IMR-90 (cell line): ENCODE data around the gene PARD3. TPM values are rescaled to one million over a fixed set of nuclear protein-coding genes. Genes with fewer than 3 reads are reported as not detected.

ENCODE experiments used
- ATAC-seq: fragments of 200-7000 bp; cut with Tn5 transposase; 2 replicates; pipeline ENCODE4 v1.9.1; 2020; ENCODE audit warnings: low read depth, mild to moderate bottlenecking, moderate library complexity
- BruUV-seq: library from RNA; stranded (reverse); fragments of 400-500 nt; replicated peaks from 2 replicates; lab custom pipeline; 2021; lab: Mats Ljungman, UMichigan
- CTCF ChIA-PET: fragments of 300-600 bp; formaldehyde crosslinking; extraction: SDS; loops from one replicate; lab custom pipeline; 2021; ENCODE audit warnings: antibody characterized with exemption; lab: Yijun Ruan, JAX
- POLR2A ChIA-PET: fragments of 300-600 bp; sonication (Branson Sonifier 250); formaldehyde crosslinking; loops from one replicate; lab custom pipeline; 2022; ENCODE audit warnings: antibody characterized with exemption; ENCODE audit not compliant: unreplicated experiment; lab: Charles Lee
- DNase-seq: peaks from one replicate; pipeline ENCODE4 v3.0.0; 2013
- H2AFZ ChIP-seq: replicated peaks from 2 replicates; pipeline ENCODE3; 2013; ENCODE audit warnings: low read length, mild to moderate bottlenecking; ENCODE audit not compliant: poor library complexity
- H2AK5ac ChIP-seq: 2 replicates; pipeline ENCODE4 v1.6.1; 2013; ENCODE audit warnings: low read depth, low read length, inconsistent platforms
- H2AK9ac ChIP-seq: replicated peaks from 2 replicates; pipeline ENCODE3; 2013; ENCODE audit warnings: mild to moderate bottlenecking, low read depth, low read length, moderate library complexity; ENCODE audit not compliant: poor library complexity
- H2BK120ac ChIP-seq: 2 replicates; pipeline ENCODE4 v1.6.1; 2013; ENCODE audit warnings: low read depth, low read length, inconsistent platforms
- H2BK15ac ChIP-seq: 3 replicates; pipeline ENCODE4 v1.6.1; 2013; ENCODE audit warnings: low read depth, low read length, inconsistent platforms
- H2BK20ac ChIP-seq: 2 replicates; pipeline ENCODE4 v1.6.1; 2013; ENCODE audit warnings: low read depth, mild to moderate bottlenecking, inconsistent platforms, low read length, moderate library complexity
- H2BK5ac ChIP-seq: 2 replicates; pipeline ENCODE4 v1.6.1; 2013; ENCODE audit warnings: mild to moderate bottlenecking, low read depth, low read length, inconsistent platforms; ENCODE audit not compliant: poor library complexity, severe bottlenecking
- H3K14ac ChIP-seq: replicated peaks from 2 replicates; pipeline ENCODE4 v1.6.1; 2013; ENCODE audit warnings: low read depth, low read length, inconsistent platforms
- H3K18ac ChIP-seq: 2 replicates; pipeline ENCODE4 v1.6.1; 2013; ENCODE audit warnings: low read depth, low read length, control low read depth
- H3K23ac ChIP-seq: 2 replicates; pipeline ENCODE4 v1.6.1; 2013; ENCODE audit warnings: low read depth, low read length, inconsistent platforms
- H3K27ac ChIP-seq: 2 replicates; pipeline ENCODE4 v1.5.1; 2013; ENCODE audit warnings: mild to moderate bottlenecking, control low read depth, low read length; ENCODE audit not compliant: insufficient read depth
- H3K27me3 ChIP-seq: 2 replicates; pipeline ENCODE4 v1.6.1; 2013; ENCODE audit warnings: low read length; ENCODE audit not compliant: control insufficient read depth, insufficient read depth
- H3K36me3 ChIP-seq: 2 replicates; pipeline ENCODE4 v1.6.1; 2013; ENCODE audit warnings: low read length, mixed read lengths; ENCODE audit not compliant: control insufficient read depth, insufficient read depth
- H3K4ac ChIP-seq: 2 replicates; pipeline ENCODE4 v1.6.1; 2013; ENCODE audit warnings: low read depth, low read length, inconsistent platforms
- H3K4me1 ChIP-seq: 2 replicates; pipeline ENCODE4 v1.6.1; 2013; ENCODE audit warnings: low read length, mixed read lengths; ENCODE audit not compliant: control insufficient read depth, insufficient read depth
- H3K4me2 ChIP-seq: 2 replicates; pipeline ENCODE4 v1.6.1; 2013; ENCODE audit warnings: low read depth, mild to moderate bottlenecking, control low read depth, low read length, moderate library complexity
- H3K4me3 ChIP-seq: 2 replicates; pipeline ENCODE4 v1.5.1; 2013; ENCODE audit warnings: low read depth, mild to moderate bottlenecking, control low read depth, low read length, moderate library complexity; ENCODE audit not compliant: insufficient read depth
- H3K56ac ChIP-seq: 2 replicates; pipeline ENCODE4 v1.6.1; 2013; ENCODE audit warnings: low read length, inconsistent platforms; ENCODE audit not compliant: insufficient read depth; ENCODE audit errors: extremely low read depth
- H3K79me1 ChIP-seq, 2 experiments: 2 replicates each; pipeline ENCODE4 v1.6.1; 2013; ENCODE audit warnings: low read length in 2 of 2, inconsistent platforms in 1 of 2, low read depth in 1 of 2
- H3K9ac ChIP-seq: 2 replicates; pipeline ENCODE4 v1.6.1; 2013; ENCODE audit warnings: low read depth, low read length, control low read depth
- H3K9me1 ChIP-seq: 2 replicates; pipeline ENCODE4 v1.6.1; 2013; ENCODE audit warnings: low read length, inconsistent platforms; ENCODE audit not compliant: insufficient read depth
- H3K9me3 ChIP-seq: 2 replicates; pipeline ENCODE4 v1.6.1; 2013; ENCODE audit warnings: low read length; ENCODE audit not compliant: control insufficient read depth, insufficient read depth
- H4K20me1 ChIP-seq: 2 replicates; pipeline ENCODE4 v1.6.1; 2013; ENCODE audit warnings: low read length, inconsistent platforms; ENCODE audit not compliant: insufficient read depth
- H4K5ac ChIP-seq: 2 replicates; pipeline ENCODE4 v1.6.1; 2013; ENCODE audit warnings: mild to moderate bottlenecking, low read depth, low read length, control low read depth
- H4K8ac ChIP-seq, 2 experiments: 2 replicates each; pipeline ENCODE4 v1.6.1; 2013; ENCODE audit warnings: low read depth in 2 of 2, low read length in 2 of 2, control low read depth in 1 of 2, inconsistent platforms in 1 of 2
- H4K91ac ChIP-seq: 2 replicates; pipeline ENCODE4 v1.6.1; 2013; ENCODE audit warnings: low read depth, low read length, inconsistent platforms; ENCODE audit not compliant: insufficient read depth
- BHLHE40 ChIP-seq: fragments of 150-350 bp; IDR thresholded peaks from 2 replicates; pipeline ENCODE4 v1.6.1; 2016; ENCODE audit warnings: mild to moderate bottlenecking, low read depth, low read length
- CEBPB ChIP-seq: IDR thresholded peaks from 2 replicates; pipeline ENCODE4 v1.6.1; 2012; ENCODE audit warnings: low read depth, low read length, improper control_type of control experiment
- CHD1 ChIP-seq: IDR thresholded peaks from 2 replicates; pipeline ENCODE4 v1.6.1; 2012; ENCODE audit warnings: low read depth, low read length, improper control_type of control experiment
- FOS ChIP-seq: fragments of 150-350 bp; IDR thresholded peaks from 2 replicates; pipeline ENCODE4 v1.6.1; 2016; ENCODE audit warnings: low read depth, low read length
- MAFK ChIP-seq: IDR thresholded peaks from 2 replicates; pipeline ENCODE4 v1.6.1; 2012; ENCODE audit warnings: low read depth, low read length, improper control_type of control experiment
- MAZ ChIP-seq: IDR thresholded peaks from 2 replicates; pipeline ENCODE4 v1.6.1; 2012; ENCODE audit warnings: low read depth, mild to moderate bottlenecking, low read length, improper control_type of control experiment, moderate library complexity, borderline replicate concordance
- MXI1 ChIP-seq: IDR thresholded peaks from 2 replicates; pipeline ENCODE4 v1.6.1; 2012; ENCODE audit warnings: low read depth, mild to moderate bottlenecking, low read length, moderate library complexity, borderline replicate concordance
- NFE2L2 ChIP-seq: fragments of 150-350 bp; IDR thresholded peaks from 2 replicates; pipeline ENCODE4 v1.6.1; 2016; ENCODE audit warnings: low read depth, mild to moderate bottlenecking, low read length
- POLR2A ChIP-seq: IDR thresholded peaks from 2 replicates; pipeline ENCODE4 v1.6.1; 2012; ENCODE audit warnings: mild to moderate bottlenecking, low read depth, low read length
- RAD21 ChIP-seq: IDR thresholded peaks from 2 replicates; pipeline ENCODE4 v1.6.1; 2012; ENCODE audit warnings: low read length, improper control_type of control experiment
- RCOR1 ChIP-seq: IDR thresholded peaks from 2 replicates; pipeline ENCODE4 v1.6.1; 2012; ENCODE audit warnings: mild to moderate bottlenecking, low read length, improper control_type of control experiment; ENCODE audit not compliant: insufficient replicate concordance
- RFX5 ChIP-seq: IDR thresholded peaks from 2 replicates; pipeline ENCODE4 v1.8.0; 2012; ENCODE audit warnings: low read depth, mild to moderate bottlenecking, low read length, moderate library complexity
- WGBS, 2 experiments: methylation state at CpG; one replicate each; pipeline versions ENCODE4 v1.1.5 to v1.1.7; 2013; ENCODE audit warnings: missing lambda C conversion rate in 2 of 2; ENCODE audit not compliant: insufficient read length in 1 of 2; ENCODE audit errors: extremely low coverage in 2 of 2; 5-methylcytosine and 5-hydroxymethylcytosine counted together
- dilution Hi-C: fragments of 300-500 bp; cut with HindIII; formaldehyde crosslinking; loops from one replicate; pipeline ENCODE4 v1.14.3; 2018; ENCODE audit warnings: low sequenced_read_pairs; ENCODE audit not compliant: unreplicated experiment
- in situ Hi-C: fragments of 300-500 bp; cut with MboI; formaldehyde crosslinking; loops from 3 replicates; pipeline ENCODE4 v1.14.3; 2019; ENCODE audit warnings: low sequenced_read_pairs, inconsistent platforms, mixed read lengths
- intact Hi-C: fragments of 100-400 bp; cut with micrococcal nuclease; formaldehyde crosslinking; loops from 2 replicates; pipeline ENCODE4 v1.10.0; 2022
- polyA plus RNA-seq, 3 experiments: library from polyadenylated mRNA; depleted of rRNA; stranded (reverse); fragments of >200 nt; gene quantifications; 2 replicates each; pipeline ENCODE4 v1.2.3, GENCODE V29; 2012; ENCODE audit warnings: low replicate concordance in 1 of 3
- total RNA-seq: library from RNA; depleted of rRNA; stranded (reverse); fragments of >200 nt; gene quantifications from 2 replicates; pipeline ENCODE4 v1.2.3, GENCODE V29; 2012
- TF ChIP-seq, protein P1 (sequence below): fragments of 150-350 bp; IDR thresholded peaks from 2 replicates; pipeline ENCODE4 v1.6.1; 2016; ENCODE audit warnings: low read depth, mild to moderate bottlenecking, low read length, moderate library complexity, borderline replicate concordance

Gene PARD3
- total and polyA plus RNA-seq, 2 of the 4 experiments (the other 2 are of a cell fraction) = 14.6 to 37.5 TPM

DNA sequence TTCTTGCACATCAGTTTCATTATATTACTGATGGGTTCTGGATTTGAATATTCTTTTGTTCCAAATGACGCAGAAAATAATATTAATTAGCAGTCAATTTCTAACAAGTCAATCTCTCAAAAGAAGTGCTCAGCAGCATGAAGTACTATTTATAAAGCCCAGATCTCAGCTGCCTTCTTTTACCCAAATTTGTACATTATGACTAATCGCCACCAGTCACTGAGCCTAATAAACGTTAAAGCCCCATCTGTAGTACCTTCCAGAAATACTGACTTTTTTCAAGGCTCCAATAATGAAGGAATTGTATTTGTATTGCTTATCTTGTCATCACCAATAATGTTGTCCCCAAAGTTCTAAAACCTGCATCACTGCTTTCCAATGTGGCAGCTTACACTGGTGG lies 540.2 kb downstream of the PARD3 start:
- Histone ChIP-seq H2AK9ac (no peak overlapping the region), H3K4me2 (no peak overlapping the region), H3K4ac (no peak overlapping the region), H2AK5ac (no peak overlapping the region), H4K20me1 (no peaks in the 10 kb centered on the region), H4K8ac (no peak overlapping the region), H3K36me3 (no peaks in the 10 kb centered on the region), H3K9ac (no peak overlapping the region), H3K4me3 (no peak overlapping the region), H3K9me1 (no peaks in the 10 kb centered on the region), H2AFZ (no peak overlapping the region), H3K4me1 (no peaks in the 10 kb centered on the region), H3K18ac (no peak overlapping the region), H4K91ac (no peak overlapping the region), H2BK15ac (no peak overlapping the region), H2BK20ac (no peak overlapping the region), H3K14ac (no peak overlapping the region), H2BK5ac (no peak overlapping the region), H3K56ac (no peak overlapping the region), H3K9me3 (no peaks in the 10 kb centered on the region), H2BK120ac (no peak overlapping the region), H3K79me1 (no peaks in the 10 kb centered on the region), H3K27me3 (no peaks in the 10 kb centered on the region), H3K23ac (no peak overlapping the region), H3K27ac (no peak overlapping the region), H4K5ac (no peak overlapping the region)
- dilution Hi-C loops = no loop called here
- ChIA-PET POLR2A (no interaction called here), CTCF (no interaction called here)
- intact Hi-C loops = no loop called here
- ATAC-seq (no peak), DNase-seq (no peak)
- no peak for TF ChIP-seq FOS
- TF ChIP-seq RCOR1 = no peak
- TF ChIP-seq, protein P1, sequence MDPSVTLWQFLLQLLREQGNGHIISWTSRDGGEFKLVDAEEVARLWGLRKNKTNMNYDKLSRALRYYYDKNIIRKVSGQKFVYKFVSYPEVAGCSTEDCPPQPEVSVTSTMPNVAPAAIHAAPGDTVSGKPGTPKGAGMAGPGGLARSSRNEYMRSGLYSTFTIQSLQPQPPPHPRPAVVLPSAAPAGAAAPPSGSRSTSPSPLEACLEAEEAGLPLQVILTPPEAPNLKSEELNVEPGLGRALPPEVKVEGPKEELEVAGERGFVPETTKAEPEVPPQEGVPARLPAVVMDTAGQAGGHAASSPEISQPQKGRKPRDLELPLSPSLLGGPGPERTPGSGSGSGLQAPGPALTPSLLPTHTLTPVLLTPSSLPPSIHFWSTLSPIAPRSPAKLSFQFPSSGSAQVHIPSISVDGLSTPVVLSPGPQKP = no peak
- TF ChIP-seq POLR2A = no peak
- no peak for TF ChIP-seq CHD1
- no peak for TF ChIP-seq MAZ
- TF ChIP-seq CEBPB = no peak
- no peak for TF ChIP-seq MXI1
- no peak for TF ChIP-seq RFX5
- no peak for TF ChIP-seq NFE2L2
- TF ChIP-seq MAFK = no peak
- TF ChIP-seq RAD21 = no peak
- TF ChIP-seq BHLHE40 = no peak
- no TSS peak for BruUV-seq
- 100% methylated on average over 1 of the region's 3 CpGs; no CpG with 5 or more reads in 1 of the 2 experiments for WGBS, 2 experiments
- in situ Hi-C loops = no loop called here
